Measurements from ENCODE around the gene TPO. TPM values are rescaled to one million over a fixed set of nuclear protein-coding genes. Genes with fewer than 3 reads are reported as not detected.

TPO gene
- total RNA-seq, 4 donors from 2014 or later, result 0.93 to 4.6 (median 1.3) TPM

DNA sequence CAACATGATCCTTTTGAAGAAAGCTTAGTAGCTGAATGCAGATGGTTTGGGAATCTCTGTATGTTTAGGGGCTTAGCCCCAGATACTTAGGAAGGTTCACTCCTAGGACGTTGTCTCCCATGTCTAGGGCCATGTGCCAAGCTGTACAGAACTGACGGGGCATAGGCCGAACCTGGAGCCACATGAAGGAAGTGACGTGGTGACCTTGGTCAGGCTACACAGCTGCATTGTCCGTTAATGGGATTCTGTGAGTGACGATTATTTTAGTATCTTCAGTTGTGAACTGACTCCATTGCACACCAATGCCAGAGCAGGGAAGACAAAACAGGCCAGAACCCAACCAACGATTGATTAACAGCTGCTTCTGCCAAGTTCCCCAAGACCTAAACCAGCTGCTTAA, 139.3 kb downstream of the TPO start:
- no peak for TF ChIP-seq EP300 (IDR thresholded peaks at IDR 0.05)
- TF ChIP-seq, protein P1, sequence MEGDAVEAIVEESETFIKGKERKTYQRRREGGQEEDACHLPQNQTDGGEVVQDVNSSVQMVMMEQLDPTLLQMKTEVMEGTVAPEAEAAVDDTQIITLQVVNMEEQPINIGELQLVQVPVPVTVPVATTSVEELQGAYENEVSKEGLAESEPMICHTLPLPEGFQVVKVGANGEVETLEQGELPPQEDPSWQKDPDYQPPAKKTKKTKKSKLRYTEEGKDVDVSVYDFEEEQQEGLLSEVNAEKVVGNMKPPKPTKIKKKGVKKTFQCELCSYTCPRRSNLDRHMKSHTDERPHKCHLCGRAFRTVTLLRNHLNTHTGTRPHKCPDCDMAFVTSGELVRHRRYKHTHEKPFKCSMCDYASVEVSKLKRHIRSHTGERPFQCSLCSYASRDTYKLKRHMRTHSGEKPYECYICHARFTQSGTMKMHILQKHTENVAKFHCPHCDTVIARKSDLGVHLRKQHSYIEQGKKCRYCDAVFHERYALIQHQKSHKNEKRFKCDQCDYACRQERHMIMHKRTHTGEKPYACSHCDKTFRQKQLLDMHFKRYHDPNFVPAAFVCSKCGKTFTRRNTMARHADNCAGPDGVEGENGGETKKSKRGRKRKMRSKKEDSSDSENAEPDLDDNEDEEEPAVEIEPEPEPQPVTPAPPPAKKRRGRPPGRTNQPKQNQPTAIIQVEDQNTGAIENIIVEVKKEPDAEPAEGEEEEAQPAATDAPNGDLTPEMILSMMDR (IDR thresholded peaks at IDR 0.05), result no peak
- no peak for TF ChIP-seq POLR2AphosphoS5 (IDR thresholded peaks at IDR 0.05)
- TF ChIP-seq POLR2A (IDR thresholded peaks at IDR 0.05), result no peak
- Histone ChIP-seq H3K9me3 (no peaks in the 10 kb centered on the region), H3K36me3 (no peaks in the 10 kb centered on the region), H3K4me1 (peaks cover 4% of the 10 kb centered on the region), H3K4me3 (no peak overlapping the region), H3K27ac (peak overlapping the region; percentile 36), H3K27me3 (no peaks in the 10 kb centered on the region)
- 86% methylated on average over 7 of the region's 7 CpGs for WGBS
- peak in 1 of 2 donors; percentile 24 for DNase-seq (ENCODE audit: low spot score in 2 of 2)

- 56% methylated on average over 9 of the region's 9 CpGs for WGBS
- Histone ChIP-seq H3K36me3 (no peaks in the 10 kb centered on the region), H3K9me3 (no peaks in the 10 kb centered on the region), H3K4me3 (no peak overlapping the region), H3K27me3 (no peaks in the 10 kb centered on the region), H3K27ac (peak overlapping the region; percentile 36), H3K4me1 (peaks cover 4% of the 10 kb centered on the region)
- TF ChIP-seq POLR2A (IDR thresholded peaks at IDR 0.05), result no peak
- DNase-seq (ENCODE audit: low spot score in 2 of 2), result peak in 1 of 2 donors; percentile 32
Observed at GRCh38 chr2:1553671-1554295, 140.5 kb downstream of the TPO start.

DNA sequence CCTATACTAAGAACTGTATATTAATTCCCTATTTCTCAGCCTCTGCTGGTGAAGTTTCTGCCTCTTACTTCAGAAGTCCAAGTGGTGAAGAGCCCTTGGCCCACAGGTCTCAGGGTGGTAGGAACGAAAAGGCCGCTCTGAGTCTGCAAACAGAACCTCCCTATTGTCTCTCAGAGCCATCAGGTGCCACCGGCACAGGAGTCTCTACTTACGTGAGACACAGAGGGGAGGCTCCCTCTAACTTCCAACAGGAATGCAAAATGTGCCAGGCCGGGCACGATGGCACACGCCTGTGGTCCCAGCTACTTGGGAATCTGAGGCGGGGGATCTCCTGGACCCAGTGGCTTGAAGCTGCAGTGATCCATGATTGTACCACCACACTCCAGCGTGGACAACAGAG, 143.0 kb downstream of the TPO start:
- Histone ChIP-seq H3K4me1 (no peaks in the 10 kb centered on the region), H3K4me3 (no peak overlapping the region), H3K36me3 (no peaks in the 10 kb centered on the region), H3K9me3 (no peaks in the 10 kb centered on the region), H3K27ac (no peak overlapping the region), H3K27me3 (peaks cover 7% of the 10 kb centered on the region)
- no peak for TF ChIP-seq POLR2AphosphoS5 (IDR thresholded peaks at IDR 0.05)
- TF ChIP-seq POLR2A (IDR thresholded peaks at IDR 0.05), result no peak
- TF ChIP-seq, protein P1 (IDR thresholded peaks at IDR 0.05), result no peak
- TF ChIP-seq EP300 (IDR thresholded peaks at IDR 0.05), result no peak
- DNase-seq (ENCODE audit: low spot score in 2 of 2), result no peak
- 72% methylated on average over 9 of the region's 9 CpGs for WGBS

DNA sequence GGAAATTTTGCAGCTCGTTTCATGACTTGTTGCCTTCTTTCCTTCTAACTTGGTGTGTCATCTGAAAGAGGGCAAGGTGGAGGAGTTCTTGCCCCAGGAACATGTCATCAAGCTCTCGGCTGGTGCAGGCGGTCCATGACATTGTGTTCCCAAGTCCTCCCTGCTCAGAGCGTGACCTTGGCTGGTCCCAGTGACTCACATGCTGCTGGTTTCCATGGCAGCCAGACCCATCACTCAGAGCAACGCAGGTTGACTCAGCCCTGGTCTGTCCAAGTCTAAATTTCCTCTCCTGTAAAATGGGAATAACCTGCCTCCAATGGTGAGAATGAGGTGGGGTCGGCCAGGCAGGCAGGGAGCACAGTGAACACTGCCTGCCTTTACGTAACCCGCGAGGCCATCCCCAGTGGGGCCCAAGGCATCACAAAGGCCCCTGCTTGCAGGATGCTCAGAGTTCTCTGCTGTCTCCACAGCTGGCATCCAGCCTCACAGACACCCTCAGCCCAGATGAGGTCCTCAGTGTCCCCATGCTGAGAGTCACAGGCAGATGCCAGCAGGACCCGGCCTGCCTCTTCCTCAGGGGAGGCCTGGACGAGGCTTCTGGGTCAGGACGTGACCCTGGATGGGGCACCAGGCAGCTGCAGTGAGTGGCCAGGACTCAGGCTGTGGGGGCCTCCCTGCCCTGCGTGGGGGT, 143.7 kb downstream of the TPO start:
- Histone ChIP-seq H3K27me3 (peaks cover 10% of the 10 kb centered on the region), H3K4me3 (no peak overlapping the region), H3K4me1 (peaks cover 3% of the 10 kb centered on the region), H3K27ac (no peak overlapping the region), H3K36me3 (no peaks in the 10 kb centered on the region), H3K9me3 (no peaks in the 10 kb centered on the region)
- WGBS, result 74% methylated on average over 4 of the region's 13 CpGs
- DNase-seq (ENCODE audit: low spot score in 2 of 2), result no peak
- TF ChIP-seq, protein P1 (IDR thresholded peaks at IDR 0.05), result no peak
- TF ChIP-seq POLR2A (IDR thresholded peaks at IDR 0.05), result no peak
- TF ChIP-seq EP300 (IDR thresholded peaks at IDR 0.05), result no peak
- no peak for TF ChIP-seq POLR2AphosphoS5 (IDR thresholded peaks at IDR 0.05)

GRCh38 chr2:1557467-1557820, 144.2 kb downstream of the TPO start:
- no peak for DNase-seq (ENCODE audit: low spot score in 2 of 2)
- TF ChIP-seq POLR2AphosphoS5 (IDR thresholded peaks at IDR 0.05) (no peak), POLR2A (IDR thresholded peaks at IDR 0.05) (no peak), EP300 (IDR thresholded peaks at IDR 0.05) (no peak)
- TF ChIP-seq, protein P1 (IDR thresholded peaks at IDR 0.05), result no peak
- WGBS, result 85% methylated on average over 8 of the region's 11 CpGs
- Histone ChIP-seq H3K4me1 (peaks cover 8% of the 10 kb centered on the region), H3K9me3 (no peaks in the 10 kb centered on the region), H3K36me3 (no peaks in the 10 kb centered on the region), H3K27me3 (peaks cover 10% of the 10 kb centered on the region), H3K4me3 (no peak overlapping the region), H3K27ac (no peak overlapping the region)

Measured in suprapubic skin (tissue), 4 donors.